H9 (cell line): Measurements from ENCODE around the gene TMEM63C. TPM values are rescaled to one million over a fixed set of nuclear protein-coding genes. Genes with fewer than 3 reads are reported as not detected.
A peak's percentile ranks its signal among the peaks of the same experiment; 100 is the strongest.

Source experiments
- DNase-seq: peaks from one replicate; pipeline ENCODE4 v3.0.0-alpha.2; 2017
- H2AFZ ChIP-seq: one replicate; pipeline ENCODE4 v1.6.1; 2013; ENCODE audit warnings: mild to moderate bottlenecking, low read length, control low read depth, moderate library complexity
- H2AK5ac ChIP-seq: 2 replicates; pipeline ENCODE4 v1.6.1; 2013; ENCODE audit warnings: low read length, control low read depth, mixed read lengths; ENCODE audit not compliant: insufficient read length
- H2BK120ac ChIP-seq: one replicate; pipeline ENCODE4 v1.6.1; 2013; ENCODE audit warnings: low read depth, mild to moderate bottlenecking, low read length, control low read depth, inconsistent platforms; ENCODE audit not compliant: poor library complexity, severe bottlenecking
- H2BK12ac ChIP-seq: 2 replicates; pipeline ENCODE4 v1.6.1; 2013; ENCODE audit warnings: low read length, control low read depth, mixed read lengths, low read depth; ENCODE audit not compliant: insufficient read length
- H2BK15ac ChIP-seq: 2 replicates; pipeline ENCODE4 v1.6.1; 2013; ENCODE audit warnings: low read depth, low read length, control low read depth
- H2BK20ac ChIP-seq: one replicate; pipeline ENCODE4 v1.6.1; 2013; ENCODE audit warnings: low read depth, mild to moderate bottlenecking, low read length, control low read depth, inconsistent platforms; ENCODE audit not compliant: poor library complexity, severe bottlenecking
- H2BK5ac ChIP-seq: 2 replicates; pipeline ENCODE4 v1.6.1; 2013; ENCODE audit warnings: low read length, control low read depth, mixed read lengths; ENCODE audit not compliant: insufficient read length
- H3K14ac ChIP-seq: 2 replicates; pipeline ENCODE4 v1.6.1; 2013; ENCODE audit warnings: low read length, control low read depth; ENCODE audit not compliant: insufficient read depth
- H3K18ac ChIP-seq: 2 replicates; pipeline ENCODE4 v1.6.1; 2013; ENCODE audit warnings: low read depth, mild to moderate bottlenecking, mixed read lengths, low read length, control low read depth; ENCODE audit not compliant: insufficient read length
- H3K23ac ChIP-seq: 2 replicates; pipeline ENCODE4 v1.6.1; 2013; ENCODE audit warnings: low read length, control low read depth, mixed read lengths, low read depth; ENCODE audit not compliant: insufficient read length
- H3K23me2 ChIP-seq: 2 replicates; pipeline ENCODE4 v1.6.1; 2013; ENCODE audit warnings: low read depth, mild to moderate bottlenecking, mixed read lengths, low read length, control low read depth; ENCODE audit not compliant: insufficient read length, poor library complexity, severe bottlenecking
- H3K27ac ChIP-seq: 2 replicates; pipeline ENCODE4 v1.5.1; 2013; ENCODE audit warnings: low read length, control low read depth, mixed read lengths, low read depth; ENCODE audit not compliant: insufficient read length
- H3K27me3 ChIP-seq: 2 replicates; pipeline ENCODE4 v1.6.1; 2013; ENCODE audit warnings: low read length, control low read depth, inconsistent platforms; ENCODE audit not compliant: insufficient read depth
- H3K4ac ChIP-seq: 2 replicates; pipeline ENCODE4 v1.6.1; 2013; ENCODE audit warnings: low read depth, mild to moderate bottlenecking, control low read depth, inconsistent platforms, low read length, moderate library complexity
- H3K4me1 ChIP-seq: 2 replicates; pipeline ENCODE4 v1.6.1; 2013; ENCODE audit warnings: low read length, control low read depth, inconsistent platforms; ENCODE audit not compliant: insufficient read depth
- H3K4me2 ChIP-seq: 2 replicates; pipeline ENCODE4 v1.6.1; 2013; ENCODE audit warnings: low read length, control low read depth, mixed read lengths; ENCODE audit not compliant: insufficient read length, insufficient read depth
- H3K56ac ChIP-seq: 2 replicates; pipeline ENCODE4 v1.6.1; 2013; ENCODE audit warnings: low read depth, mild to moderate bottlenecking, mixed read lengths, low read length, control low read depth; ENCODE audit not compliant: insufficient read length
- H3K79me1 ChIP-seq: 2 replicates; pipeline ENCODE4 v1.6.1; 2013; ENCODE audit warnings: low read depth, mild to moderate bottlenecking, moderate library complexity, low read length, control low read depth, inconsistent platforms; ENCODE audit not compliant: insufficient read depth, poor library complexity, severe bottlenecking
- H3K79me2 ChIP-seq: 2 replicates; pipeline ENCODE4 v1.6.1; 2013; ENCODE audit warnings: low read length, control low read depth, inconsistent platforms; ENCODE audit not compliant: insufficient read depth
- H3K9ac ChIP-seq: 2 replicates; pipeline ENCODE4 v1.6.1; 2013; ENCODE audit warnings: low read length, control low read depth, mixed read lengths; ENCODE audit not compliant: insufficient read length; ENCODE audit errors: extremely low read depth
- H3K9me3 ChIP-seq: one replicate; pipeline ENCODE4 v1.6.1; 2013; ENCODE audit warnings: low read depth, low read length, inconsistent platforms; ENCODE audit not compliant: control insufficient read depth
- H3T11ph ChIP-seq: one replicate; pipeline ENCODE4 v1.6.1; 2013; ENCODE audit warnings: mild to moderate bottlenecking, low read length, control low read depth, inconsistent platforms
- H4K20me1 ChIP-seq: one replicate; pipeline ENCODE4 v1.6.1; 2013; ENCODE audit not compliant: control insufficient read depth, insufficient read length, insufficient read depth
- H4K5ac ChIP-seq: 2 replicates; pipeline ENCODE4 v1.6.1; 2013; ENCODE audit warnings: low read depth, mild to moderate bottlenecking, mixed read lengths, low read length, control low read depth; ENCODE audit not compliant: insufficient read length
- H4K8ac ChIP-seq: replicated peaks from 2 replicates; pipeline ENCODE4 v1.6.1; 2013; ENCODE audit warnings: low read length, control low read depth, mixed read lengths, low read depth; ENCODE audit not compliant: insufficient read length
- H4K91ac ChIP-seq: 2 replicates; pipeline ENCODE4 v1.6.1; 2013; ENCODE audit warnings: low read depth, mild to moderate bottlenecking, moderate library complexity, mixed read lengths, low read length, control low read depth; ENCODE audit not compliant: insufficient read length
- H3K27ac Mint-ChIP-seq, 3 experiments: 2 replicates in 2 of 3; 3 replicates in 1 of 3; pipeline ENCODE4 v1.8.0; 2020 to 2021; ENCODE audit warnings: mixed read lengths in 3 of 3, mild to moderate bottlenecking in 1 of 3, moderate library complexity in 1 of 3
- H3K27me3 Mint-ChIP-seq: 2 replicates; pipeline ENCODE4 v1.8.0; 2021; ENCODE audit warnings: low read depth, mild to moderate bottlenecking, moderate library complexity, mixed read lengths
- H3K36me3 Mint-ChIP-seq, 3 experiments: 2 replicates in 2 of 3; 3 replicates in 1 of 3; pipeline ENCODE4 v1.8.0; 2020 to 2021; ENCODE audit warnings: low read depth in 3 of 3, mixed read lengths in 3 of 3; ENCODE audit not compliant: insufficient read depth in 1 of 3
- H3K4me1 Mint-ChIP-seq, 2 experiments: 2 replicates each; pipeline ENCODE4 v1.8.0; 2020; ENCODE audit warnings: mixed read lengths in 2 of 2
- H3K4me3 Mint-ChIP-seq, 2 experiments: 2 replicates in 1 of 2; 3 replicates in 1 of 2; pipeline ENCODE4 v1.8.0; 2020 to 2021; ENCODE audit warnings: mild to moderate bottlenecking in 2 of 2, mixed read lengths in 2 of 2, moderate library complexity in 1 of 2
- H3K9me3 Mint-ChIP-seq, 2 experiments: 2 replicates in 1 of 2; 3 replicates in 1 of 2; pipeline ENCODE4 v1.8.0; 2020; ENCODE audit warnings: mild to moderate bottlenecking in 2 of 2, mixed read lengths in 2 of 2, moderate library complexity in 1 of 2
- WGBS: extraction: QIAGEN DNeasy Blood & Tissue Kit; methylation state at CpG from one replicate; pipeline ENCODE4 v1.1.7; 2013; ENCODE audit warnings: missing lambda C conversion rate, low lambda C conversion rate, mixed read lengths; ENCODE audit not compliant: insufficient read length; ENCODE audit errors: extremely low coverage; 5-methylcytosine and 5-hydroxymethylcytosine counted together
- total RNA-seq: library from RNA; stranded (reverse); gene quantifications from 2 replicates; pipeline ENCODE4 v1.2.1, GENCODE V29; 2021
- TF ChIP-seq, protein P1 (sequence below): fragments of 200-600 bp; sonication (generic); conservative IDR thresholded peaks from 3 replicates; pipeline ENCODE4 v1.8.0; 2021; ENCODE audit warnings: antibody characterized with exemption, mild to moderate bottlenecking

Gene TMEM63C
- total RNA-seq, 1 experiment from 2014 or later, result 2.2 TPM

- no peak overlapping the region for H2BK15ac ChIP-seq
- no peak overlapping the region for H3K56ac ChIP-seq
- no CpG with 5 or more reads among the region's 4 CpGs for WGBS
- no peaks in the 10 kb centered on the region for H4K20me1 ChIP-seq
- H3K4me2 ChIP-seq, result no peak overlapping the region
- no peak overlapping the region for H3K14ac ChIP-seq
- H3K79me2 ChIP-seq, result no peaks in the 10 kb centered on the region
- H3K4me1 ChIP-seq, result no peaks in the 10 kb centered on the region
- no peak overlapping the region for H3K23ac ChIP-seq
- Mint-ChIP-seq H3K9me3 (no peaks in the 10 kb centered on the region), H3K4me1 (peaks cover 5% of the 10 kb centered on the region in 2 experiments), H3K4me3 (no peak overlapping the region), H3K27me3 (no peaks in the 10 kb centered on the region), H3K27ac (peak overlapping the region in 1 of 3 experiments; percentile 49; a peak in 1 of 7 replicates), H3K36me3 (peaks cover 7 to 38% (median 27%) of the 10 kb centered on the region in 3 experiments)
- DNase-seq, result no peak
- H2BK120ac ChIP-seq, result no peak overlapping the region
- H3T11ph ChIP-seq, result no peak overlapping the region
- no peaks in the 10 kb centered on the region for H3K9me3 ChIP-seq
- H4K5ac ChIP-seq, result no peak overlapping the region
- H2AFZ ChIP-seq, result no peak overlapping the region
- no peak overlapping the region for H3K18ac ChIP-seq
- H2AK5ac ChIP-seq, result no peak overlapping the region
- H4K8ac ChIP-seq, result no peak overlapping the region
- no peak overlapping the region for H2BK20ac ChIP-seq
- H3K27ac ChIP-seq, result no peak overlapping the region
- TF ChIP-seq, protein P1, sequence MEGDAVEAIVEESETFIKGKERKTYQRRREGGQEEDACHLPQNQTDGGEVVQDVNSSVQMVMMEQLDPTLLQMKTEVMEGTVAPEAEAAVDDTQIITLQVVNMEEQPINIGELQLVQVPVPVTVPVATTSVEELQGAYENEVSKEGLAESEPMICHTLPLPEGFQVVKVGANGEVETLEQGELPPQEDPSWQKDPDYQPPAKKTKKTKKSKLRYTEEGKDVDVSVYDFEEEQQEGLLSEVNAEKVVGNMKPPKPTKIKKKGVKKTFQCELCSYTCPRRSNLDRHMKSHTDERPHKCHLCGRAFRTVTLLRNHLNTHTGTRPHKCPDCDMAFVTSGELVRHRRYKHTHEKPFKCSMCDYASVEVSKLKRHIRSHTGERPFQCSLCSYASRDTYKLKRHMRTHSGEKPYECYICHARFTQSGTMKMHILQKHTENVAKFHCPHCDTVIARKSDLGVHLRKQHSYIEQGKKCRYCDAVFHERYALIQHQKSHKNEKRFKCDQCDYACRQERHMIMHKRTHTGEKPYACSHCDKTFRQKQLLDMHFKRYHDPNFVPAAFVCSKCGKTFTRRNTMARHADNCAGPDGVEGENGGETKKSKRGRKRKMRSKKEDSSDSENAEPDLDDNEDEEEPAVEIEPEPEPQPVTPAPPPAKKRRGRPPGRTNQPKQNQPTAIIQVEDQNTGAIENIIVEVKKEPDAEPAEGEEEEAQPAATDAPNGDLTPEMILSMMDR, result no peak
- H3K4ac ChIP-seq, result no peak overlapping the region
- no peak overlapping the region for H4K91ac ChIP-seq
- no peak overlapping the region for H3K9ac ChIP-seq
- no peaks in the 10 kb centered on the region for H3K23me2 ChIP-seq
- no peaks in the 10 kb centered on the region for H3K79me1 ChIP-seq
- H3K27me3 ChIP-seq, result no peaks in the 10 kb centered on the region
- no peak overlapping the region for H2BK5ac ChIP-seq
- H2BK12ac ChIP-seq, result no peak overlapping the region
Measured at GRCh38 chr14:77299771-77300170, 118.2 kb downstream of the TMEM63C start.
